Measurements from ENCODE around the gene COMMD1.

- TF ChIP-seq, protein P1, sequence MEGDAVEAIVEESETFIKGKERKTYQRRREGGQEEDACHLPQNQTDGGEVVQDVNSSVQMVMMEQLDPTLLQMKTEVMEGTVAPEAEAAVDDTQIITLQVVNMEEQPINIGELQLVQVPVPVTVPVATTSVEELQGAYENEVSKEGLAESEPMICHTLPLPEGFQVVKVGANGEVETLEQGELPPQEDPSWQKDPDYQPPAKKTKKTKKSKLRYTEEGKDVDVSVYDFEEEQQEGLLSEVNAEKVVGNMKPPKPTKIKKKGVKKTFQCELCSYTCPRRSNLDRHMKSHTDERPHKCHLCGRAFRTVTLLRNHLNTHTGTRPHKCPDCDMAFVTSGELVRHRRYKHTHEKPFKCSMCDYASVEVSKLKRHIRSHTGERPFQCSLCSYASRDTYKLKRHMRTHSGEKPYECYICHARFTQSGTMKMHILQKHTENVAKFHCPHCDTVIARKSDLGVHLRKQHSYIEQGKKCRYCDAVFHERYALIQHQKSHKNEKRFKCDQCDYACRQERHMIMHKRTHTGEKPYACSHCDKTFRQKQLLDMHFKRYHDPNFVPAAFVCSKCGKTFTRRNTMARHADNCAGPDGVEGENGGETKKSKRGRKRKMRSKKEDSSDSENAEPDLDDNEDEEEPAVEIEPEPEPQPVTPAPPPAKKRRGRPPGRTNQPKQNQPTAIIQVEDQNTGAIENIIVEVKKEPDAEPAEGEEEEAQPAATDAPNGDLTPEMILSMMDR (IDR thresholded peaks at IDR 0.05; ENCODE audit: poor library complexity) = no peak
- TF ChIP-seq EZH2 (IDR thresholded peaks at IDR 0.05; ENCODE audit: borderline replicate concordance) = no peak
- no peak for TF ChIP-seq EZH2phosphoT487 (IDR thresholded peaks at IDR 0.05; ENCODE audit: low read depth, severe bottlenecking, unreplicated experiment)
These were observed 93.0 kb downstream of the COMMD1 start for GRCh38 chr2:61998426-61998825.

Data from hepatocyte (in vitro differentiated cells).